Vagina (tissue), 2 donors: ENCODE results near the gene PHF11.

Source experiments
- CTCF ChIP-seq, 3 experiments: fragments of 450-650 bp in 2 of 3; fragments of 200-600 bp in 1 of 3; sonication (generic) in 1 of 3; IDR thresholded peaks; one replicate each; pipeline ENCODE4 v1.5.1; 2017 to 2019; ENCODE audit warnings: antibody characterized with exemption in 3 of 3, mild to moderate bottlenecking in 2 of 3, moderate library complexity in 2 of 3
- POLR2AphosphoS5 ChIP-seq, 2 donors: sonication (generic); formaldehyde crosslinking; IDR thresholded peaks; one replicate each; pipeline ENCODE4 v1.9.0; 2017; ENCODE audit warnings: antibody characterized with exemption in 2 of 2, mild to moderate bottlenecking in 2 of 2, low read depth in 1 of 2; ENCODE audit not compliant: insufficient read depth in 1 of 2

- TF ChIP-seq CTCF (IDR thresholded peaks at IDR 0.05), result no peak
- TF ChIP-seq POLR2AphosphoS5 (IDR thresholded peaks at IDR 0.05; ENCODE audit: insufficient read depth in 1 of 2, low read depth in 1 of 2), result no peak
Observed at GRCh38 chr13:49549289-49549688, 53.5 kb downstream of the PHF11 start.
